HG02870 (cell line): Measurements from ENCODE around the gene BTBD8.

Experiments
- ATAC-seq: cut with Tn5 transposase; IDR thresholded peaks from one replicate; pipeline ENCODE4 v1.9.1; 2021; ENCODE audit warnings: mild to moderate bottlenecking, moderate library complexity; ENCODE audit not compliant: unreplicated experiment

Gene BTBD8

GRCh38 chr1:92091625-92092024, 11.5 kb downstream of the BTBD8 start:
- no peak for ATAC-seq

GRCh38 chr1:92094090-92094489, 13.9 kb downstream of the BTBD8 start:
- no peak for ATAC-seq

GRCh38 chr1:92094595-92094994, 14.4 kb downstream of the BTBD8 start:
- ATAC-seq: no peak

GRCh38 chr1:92095874-92096273, 15.7 kb downstream of the BTBD8 start:
- no peak for ATAC-seq

- no peak for ATAC-seq
Observed at GRCh38 chr1:92096317-92096716, 16.2 kb downstream of the BTBD8 start.

- no peak for ATAC-seq
Observed at GRCh38 chr1:92105546-92106081, 25.5 kb downstream of the BTBD8 start.

- no peak for ATAC-seq
Observed at GRCh38 chr1:92108631-92109030, 28.5 kb downstream of the BTBD8 start.

- ATAC-seq: no peak
Observed at GRCh38 chr1:92117526-92117925, 37.4 kb downstream of the BTBD8 start.

- no peak for ATAC-seq
Observed at GRCh38 chr1:92118826-92119225, 38.7 kb downstream of the BTBD8 start.

GRCh38 chr1:92123868-92124267, 43.7 kb downstream of the BTBD8 start:
- ATAC-seq: no peak

GRCh38 chr1:92125204-92125603, 45.1 kb downstream of the BTBD8 start:
- ATAC-seq: no peak

- ATAC-seq: no peak
Observed at GRCh38 chr1:92126088-92126487, 45.9 kb downstream of the BTBD8 start.

GRCh38 chr1:92134331-92134730, 54.2 kb downstream of the BTBD8 start:
- no peak for ATAC-seq

GRCh38 chr1:92136341-92136740, 56.2 kb downstream of the BTBD8 start:
- no peak for ATAC-seq

GRCh38 chr1:92154934-92155333, 74.8 kb downstream of the BTBD8 start:
- no peak for ATAC-seq

GRCh38 chr1:92159593-92159992, 79.4 kb downstream of the BTBD8 start:
- ATAC-seq: no peak

- ATAC-seq: no peak
Observed at GRCh38 chr1:92165389-92165788, 85.2 kb downstream of the BTBD8 start.

GRCh38 chr1:92167151-92167550, 87.0 kb downstream of the BTBD8 start:
- ATAC-seq: no peak

- no peak for ATAC-seq
Observed at GRCh38 chr1:92168657-92169056, 88.5 kb downstream of the BTBD8 start.

- ATAC-seq: no peak
Observed at GRCh38 chr1:92169214-92170005, 89.3 kb downstream of the BTBD8 start.

GRCh38 chr1:92184632-92185031, 104.5 kb downstream of the BTBD8 start:
- no peak for ATAC-seq

GRCh38 chr1:92186081-92186480, 105.9 kb downstream of the BTBD8 start:
- ATAC-seq: no peak
